K562 (cell line): ENCODE data around the gene WNT6. TPM values are rescaled to one million over a fixed set of nuclear protein-coding genes. Genes with fewer than 3 reads are reported as not detected.

ENCODE experiments used
- ATAC-seq: fragments of 200-7000 bp; cut with Tn5 transposase; 3 replicates; pipeline ENCODE4 v1.9.1; 2020; ENCODE audit warnings: moderate library complexity
- BruUV-seq: library from RNA; stranded (reverse); fragments of 400-500 nt; replicated peaks from 2 replicates; lab custom pipeline; 2021; lab: Mats Ljungman, UMichigan
- CTCF ChIA-PET: fragments of 300-600 bp; formaldehyde crosslinking; extraction: SDS; loops from one replicate; lab custom pipeline; 2021; ENCODE audit warnings: low intra/inter-chr PET ratio; lab: Yijun Ruan, JAX
- POLR2A ChIA-PET: fragments of 300-600, 350-650 bp; sonication (Branson Sonifier 250); formaldehyde crosslinking; extraction: SDS; loops from one replicate; lab custom pipeline; 2021; ENCODE audit warnings: antibody characterized with exemption, inconsistent platforms; lab: Yijun Ruan, JAX
- DNase-seq, 4 experiments: peaks; one replicate each; pipeline versions ENCODE4 v3.0.0 to v3.0.0-alpha.2; 2011 to 2018; ENCODE audit warnings: low spot score in 3 of 4, mixed read lengths in 3 of 4; ENCODE audit errors: extremely low read depth in 1 of 4
- FAIRE-seq: peaks from 2 replicates; lab custom pipeline; 2011; peaks lifted over from hg19 to GRCh38; lab: Jason Lieb, UNC
- H2AFZ ChIP-seq: 2 replicates; pipeline ENCODE4 v1.6.0; 2011; ENCODE audit warnings: low read depth, low read length, control low read depth, inconsistent platforms
- H3K27ac ChIP-seq: fragments of 200-600 bp; 3 replicates; pipeline ENCODE4 v1.8.0; 2011; ENCODE audit warnings: low read depth, mild to moderate bottlenecking, control low read depth, inconsistent platforms, low read length, moderate library complexity, mixed read lengths; ENCODE audit errors: extremely low read depth
- H3K27me3 ChIP-seq, 2 experiments: fragments of 300-600 bp in 1 of 2; 2 replicates in 1 of 2; 3 replicates in 1 of 2; pipeline versions ENCODE4 v1.6.0 to v1.8.0; 2011; ENCODE audit warnings: inconsistent platforms in 2 of 2, low read length in 2 of 2, mild to moderate bottlenecking in 1 of 2, mixed read lengths in 1 of 2, moderate library complexity in 1 of 2; ENCODE audit not compliant: control insufficient read depth in 2 of 2, insufficient read depth in 2 of 2
- H3K36me3 ChIP-seq: fragments of 300-600 bp; 3 replicates; pipeline ENCODE4 v1.8.0; 2011; ENCODE audit warnings: mild to moderate bottlenecking, low read length, inconsistent platforms; ENCODE audit not compliant: control insufficient read depth, insufficient read depth
- H3K4me1 ChIP-seq, 2 experiments: fragments of 200-600 bp in 1 of 2; replicated peaks in 1 of 2; 2 replicates in 1 of 2; 3 replicates in 1 of 2; pipeline versions ENCODE4 v1.5.1 to v1.8.0; 2011; ENCODE audit warnings: inconsistent platforms in 2 of 2, low read length in 2 of 2, mild to moderate bottlenecking in 1 of 2, mixed read lengths in 1 of 2, moderate library complexity in 1 of 2; ENCODE audit not compliant: control insufficient read depth in 2 of 2, insufficient read depth in 2 of 2
- H3K4me2 ChIP-seq: 2 replicates; pipeline ENCODE4 v1.6.1; 2011; ENCODE audit warnings: low read length, control low read depth, inconsistent platforms, mixed read lengths; ENCODE audit not compliant: insufficient read depth
- H3K4me3 ChIP-seq: fragments of 200-600 bp; sonication (generic), shearing (Covaris generic); 2 replicates; pipeline ENCODE4 v1.5.1; 2016; ENCODE audit warnings: control low read depth, inconsistent platforms
- H3K79me2 ChIP-seq: fragments of 200-600 bp; 3 replicates; pipeline ENCODE4 v1.8.0; 2011; ENCODE audit warnings: low read length, inconsistent platforms; ENCODE audit not compliant: control insufficient read depth, insufficient read depth
- H3K9ac ChIP-seq, 2 experiments: 2 replicates each; pipeline versions ENCODE4 v1.6.0 to v1.6.1; 2011; ENCODE audit warnings: low read depth in 2 of 2, low read length in 2 of 2, control low read depth in 1 of 2, inconsistent platforms in 1 of 2, mild to moderate bottlenecking in 1 of 2, mixed read lengths in 1 of 2; ENCODE audit not compliant: insufficient read depth in 1 of 2
- H3K9me1 ChIP-seq: one replicate; pipeline ENCODE4 v1.6.0; 2011; ENCODE audit warnings: inconsistent platforms, mild to moderate bottlenecking, low read length, moderate library complexity; ENCODE audit not compliant: control insufficient read depth, insufficient read depth
- H3K9me3 ChIP-seq: replicated peaks from 2 replicates; pipeline ENCODE4 v1.5.1; 2011; ENCODE audit warnings: low read depth, low read length, inconsistent platforms; ENCODE audit not compliant: control insufficient read depth, insufficient read depth
- H4K20me1 ChIP-seq: replicated peaks from 2 replicates; pipeline ENCODE4 v1.6.1; 2011; ENCODE audit warnings: low read length, inconsistent platforms, mixed read lengths; ENCODE audit not compliant: control insufficient read depth, insufficient read depth
- CREBBP ChIP-seq: IDR thresholded peaks from one replicate; pipeline ENCODE4 v1.6.1; 2012; ENCODE audit warnings: low read depth, mild to moderate bottlenecking, control low read depth, inconsistent platforms, low read length
- WGBS: fragments of 100-300 bp; shearing (Covaris generic); methylation state at CpG from one replicate; pipeline ENCODE4 v1.1.6; 2016; ENCODE audit warnings: low coverage, mixed read lengths; ENCODE audit not compliant: insufficient coverage; ENCODE audit errors: missing lambda C conversion rate; 5-methylcytosine and 5-hydroxymethylcytosine counted together
- in situ Hi-C: fragments of 300-500 bp; cut with MboI; formaldehyde crosslinking; loops from 4 replicates; pipeline ENCODE4 v1.15.0; 2018; ENCODE audit warnings: inconsistent platforms, mixed read lengths
- intact Hi-C: fragments of 100-400 bp; cut with micrococcal nuclease; formaldehyde crosslinking; loops from 2 replicates; pipeline ENCODE4 v1.14.2; 2022
- polyA plus RNA-seq, 8 experiments: library from polyadenylated mRNA; depleted of rRNA in 4 of 8; stranded (reverse) in 5 of 8; unstranded in 3 of 8; fragments of >200 nt; fragmentation: Nextera tagmentation in 2 of 8; fragmentation: Illumina TruSeq in 1 of 8; extraction: Ambion mirVana in 2 of 8; extraction: Trizol in 1 of 8; gene quantifications; 2 replicates each; pipeline versions ENCODE4 v1.2.1 to v1.2.3, GENCODE V29; 2011 to 2014; ENCODE audit warnings: inconsistent platforms in 1 of 8, missing spikeins in 1 of 8
- total RNA-seq, 7 experiments: library from RNA; depleted of rRNA in 6 of 7; stranded (reverse); fragments of >200 nt in 6 of 7; fragmentation: Illumina TruSeq in 2 of 7; extraction: Trizol in 2 of 7; gene quantifications; 2 replicates each; pipeline versions ENCODE4 v1.2.1 to v1.2.3, GENCODE V29; 2011 to 2021; ENCODE audit warnings: low replicate concordance in 1 of 7
- TF ChIP-seq, protein P1 (sequence below): sonication (generic); formaldehyde crosslinking; IDR thresholded peaks from 2 replicates; pipeline ENCODE4 v1.8.0; 2022; ENCODE audit warnings: missing genetic modification reagents, mild to moderate bottlenecking, borderline replicate concordance

WNT6 gene
- total and polyA plus RNA-seq, 9 of the 15 experiments (the other 6 are each of a cell fraction or from before 2014, with no cell fraction given) = not detected

DNA sequence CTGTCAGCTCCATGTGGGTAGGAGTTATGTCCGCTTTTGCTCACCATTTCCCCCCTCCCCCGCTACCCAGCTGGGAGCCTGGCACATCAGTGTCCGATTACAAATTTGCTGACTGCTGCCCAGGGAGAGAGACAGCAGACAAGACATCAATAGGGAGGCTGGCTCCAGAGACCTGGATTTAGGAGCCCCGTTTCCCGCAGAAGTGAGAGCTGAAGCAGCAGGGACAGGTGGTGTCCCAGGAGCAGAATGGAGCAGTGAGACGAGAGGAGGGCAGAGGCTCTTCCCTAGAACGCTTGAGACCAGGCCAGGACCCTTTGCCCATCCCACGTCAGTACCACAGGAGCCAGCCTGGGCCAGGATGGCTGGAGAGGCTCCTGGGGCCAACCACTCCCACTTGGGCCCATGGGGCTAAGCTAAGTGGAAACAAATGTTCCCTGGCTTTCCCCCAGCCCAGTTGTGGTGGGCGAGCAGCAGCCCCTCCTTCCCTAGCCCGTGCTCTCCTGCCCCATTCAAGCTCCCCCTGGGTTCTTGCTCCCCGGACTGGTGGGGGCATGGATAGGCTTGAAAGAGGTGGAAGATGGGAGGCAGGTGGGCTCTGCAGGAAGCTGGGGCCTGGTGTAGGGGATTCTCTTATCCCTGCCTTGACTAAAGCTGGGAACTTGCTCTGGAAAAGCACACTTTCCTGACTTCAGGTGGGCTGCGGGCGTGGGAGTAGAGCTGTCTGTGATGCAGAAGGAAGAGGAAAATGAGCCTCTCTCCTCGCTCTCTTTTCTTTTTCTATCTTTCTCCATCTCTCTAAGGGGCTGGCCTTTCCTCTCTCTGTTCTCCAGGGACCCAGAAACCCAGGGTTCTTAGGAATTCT is 4.1 kb upstream of the WNT6 start:
- H4K20me1 ChIP-seq = no peaks in the 10 kb centered on the region
- DNase-seq (no peak), FAIRE-seq (no peak), ATAC-seq (no peak)
- POLR2A ChIA-PET = interaction anchor here (0.6 kb wide), 2 partner anchors 43 to 144 kb away, joined by 3 to 4 read pairs; no protein-coding TSS in a partner anchor
- BruUV-seq = no TSS peak
- 7% methylated on average over 9 of the region's 14 CpGs for WGBS
- no peak overlapping the region for H3K4me3 ChIP-seq
- H3K27me3 ChIP-seq = peaks cover 0 to 48% of the 10 kb centered on the region in 2 experiments; a peak in 3 of 5 replicates
- H3K27ac ChIP-seq = no peak overlapping the region
- H3K36me3 ChIP-seq = no peaks in the 10 kb centered on the region
- no peak overlapping the region for H2AFZ ChIP-seq
- H3K4me1 ChIP-seq = peaks cover 0 to 15% of the 10 kb centered on the region in 2 experiments; a peak in 2 of 5 replicates
- H3K9me1 ChIP-seq = no peaks in the 10 kb centered on the region
- TF ChIP-seq, protein P1, sequence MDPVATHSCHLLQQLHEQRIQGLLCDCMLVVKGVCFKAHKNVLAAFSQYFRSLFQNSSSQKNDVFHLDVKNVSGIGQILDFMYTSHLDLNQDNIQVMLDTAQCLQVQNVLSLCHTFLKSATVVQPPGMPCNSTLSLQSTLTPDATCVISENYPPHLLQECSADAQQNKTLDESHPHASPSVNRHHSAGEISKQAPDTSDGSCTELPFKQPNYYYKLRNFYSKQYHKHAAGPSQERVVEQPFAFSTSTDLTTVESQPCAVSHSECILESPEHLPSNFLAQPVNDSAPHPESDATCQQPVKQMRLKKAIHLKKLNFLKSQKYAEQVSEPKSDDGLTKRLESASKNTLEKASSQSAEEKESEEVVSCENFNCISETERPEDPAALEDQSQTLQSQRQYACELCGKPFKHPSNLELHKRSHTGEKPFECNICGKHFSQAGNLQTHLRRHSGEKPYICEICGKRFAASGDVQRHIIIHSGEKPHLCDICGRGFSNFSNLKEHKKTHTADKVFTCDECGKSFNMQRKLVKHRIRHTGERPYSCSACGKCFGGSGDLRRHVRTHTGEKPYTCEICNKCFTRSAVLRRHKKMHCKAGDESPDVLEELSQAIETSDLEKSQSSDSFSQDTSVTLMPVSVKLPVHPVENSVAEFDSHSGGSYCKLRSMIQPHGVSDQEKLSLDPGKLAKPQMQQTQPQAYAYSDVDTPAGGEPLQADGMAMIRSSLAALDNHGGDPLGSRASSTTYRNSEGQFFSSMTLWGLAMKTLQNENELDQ = no peak
- TF ChIP-seq CREBBP = no peak
- H3K79me2 ChIP-seq = no peaks in the 10 kb centered on the region
- in situ Hi-C loops = loop anchor here (10.0 kb wide), 1 partner anchor 259 kb away; no protein-coding TSS in a partner anchor
- CTCF ChIA-PET = no interaction called here
- intact Hi-C loops = loop anchor here (10.0 kb wide), 1 partner anchor 299 kb away; no protein-coding TSS in a partner anchor
- H3K9me3 ChIP-seq = no peaks in the 10 kb centered on the region
- no peak overlapping the region for H3K4me2 ChIP-seq
- H3K9ac ChIP-seq = no peak overlapping the region
